Nucleus accumbens (tissue), 56 donors: ENCODE measurements around the gene CCDC178.

ENCODE experiments used
- DNase-seq, 56 donors: peaks; one replicate each; lab custom pipeline; 2025; lab: John Stamatoyannopoulos, UW

CCDC178 gene

DNA sequence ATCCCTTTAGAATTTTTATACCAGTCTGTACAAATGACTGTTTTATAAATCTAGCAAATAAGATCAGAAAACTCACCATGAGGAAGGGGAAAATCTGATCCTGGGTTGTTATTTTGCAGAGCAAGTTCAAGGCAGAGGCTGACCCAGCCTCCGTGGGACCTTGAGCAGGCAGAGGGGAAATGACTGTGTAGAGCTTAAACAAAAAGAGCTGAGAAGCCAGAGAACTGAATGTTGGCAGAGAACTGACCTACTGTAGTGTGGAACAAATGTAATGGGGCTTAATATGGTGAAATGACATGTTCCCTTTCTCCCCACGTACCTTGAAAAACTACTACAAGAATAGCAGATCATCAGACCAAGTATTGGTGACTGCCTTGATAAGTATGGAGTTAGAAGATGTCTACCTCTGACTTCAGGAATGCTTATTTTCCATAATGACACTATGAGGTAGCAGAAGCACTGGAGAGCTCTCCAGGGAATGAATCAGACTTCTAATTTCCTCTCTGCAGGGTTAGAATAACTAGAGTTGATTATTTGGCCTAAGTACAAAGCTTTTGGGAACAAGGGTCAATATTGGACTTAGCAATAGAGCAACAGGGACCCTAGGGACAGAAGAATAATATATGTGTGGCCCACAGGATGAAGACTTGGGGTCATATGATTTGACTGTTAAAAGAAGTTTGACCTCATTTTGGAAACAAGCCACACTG, 304.4 kb downstream of the CCDC178 start:
- DNase-seq: no peak

GRCh38 chr18:33132657-33133056, 307.9 kb downstream of the CCDC178 start:
- no peak for DNase-seq

DNA sequence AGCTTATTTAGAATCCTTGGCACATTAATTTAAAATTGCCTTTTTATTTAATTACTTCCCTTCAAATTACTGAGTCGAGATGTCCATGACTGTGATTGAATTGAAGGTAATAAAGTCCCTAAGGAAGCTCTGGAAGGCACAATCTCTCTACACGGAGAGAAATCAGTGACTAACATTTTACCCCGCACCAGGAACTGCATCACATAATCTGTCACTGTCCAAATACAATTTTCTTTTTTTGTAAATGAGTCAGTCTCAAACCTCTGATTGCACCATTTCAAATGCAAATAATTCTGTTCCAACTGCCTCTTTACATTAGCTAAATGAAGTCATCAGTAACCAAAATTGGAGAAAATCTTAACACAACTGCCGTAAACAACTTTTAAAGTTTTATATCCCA, 311.9 kb downstream of the CCDC178 start:
- no peak for DNase-seq

GRCh38 chr18:33123862-33124518, 316.5 kb downstream of the CCDC178 start:
- DNase-seq: no peak

GRCh38 chr18:33116376-33116775, 324.1 kb downstream of the CCDC178 start:
- DNase-seq: no peak

GRCh38 chr18:33115917-33116316, 324.6 kb downstream of the CCDC178 start:
- no peak for DNase-seq

- no peak for DNase-seq
Observed at GRCh38 chr18:33115476-33115875, 325.0 kb downstream of the CCDC178 start.

DNA sequence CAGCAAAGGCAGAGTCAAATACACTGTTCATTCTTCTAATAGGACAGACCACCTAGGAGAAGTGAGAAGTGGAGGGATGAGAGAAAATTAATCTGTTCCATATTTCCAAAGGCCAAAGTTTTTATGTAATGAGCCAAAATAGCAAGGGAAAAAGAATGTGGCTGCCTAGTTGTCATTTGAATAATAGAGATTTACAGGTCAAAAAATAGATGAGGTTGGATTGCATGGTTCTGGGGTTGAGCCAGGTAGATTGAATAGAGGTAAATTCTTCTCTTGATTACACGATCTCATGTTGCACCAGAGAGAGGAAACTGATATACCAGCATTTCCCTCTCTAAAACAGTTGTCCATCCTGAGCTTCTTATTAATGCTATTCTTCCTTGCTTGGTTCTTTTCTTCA, 325.8 kb downstream of the CCDC178 start:
- no peak for DNase-seq

DNA sequence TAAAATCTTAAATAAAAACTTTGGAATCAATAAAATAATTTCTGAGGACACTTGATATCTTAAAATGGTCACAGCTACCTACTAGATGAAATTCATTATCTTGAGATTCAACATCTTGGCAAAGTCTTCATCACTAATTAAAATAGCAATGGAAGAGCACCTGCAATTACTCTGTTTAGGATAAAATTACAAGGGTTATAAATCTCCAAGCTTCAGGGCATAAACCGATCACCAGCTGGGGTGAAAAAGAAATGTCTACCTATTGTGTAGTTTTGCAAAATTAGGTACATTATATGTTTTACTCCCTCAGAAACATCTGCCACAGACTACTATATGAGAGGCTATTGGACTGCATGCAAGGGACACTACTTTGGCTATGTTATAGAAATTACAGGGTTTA, 327.1 kb downstream of the CCDC178 start:
- no peak for DNase-seq

GRCh38 chr18:33107511-33107910, 333.0 kb downstream of the CCDC178 start:
- DNase-seq: no peak

DNA sequence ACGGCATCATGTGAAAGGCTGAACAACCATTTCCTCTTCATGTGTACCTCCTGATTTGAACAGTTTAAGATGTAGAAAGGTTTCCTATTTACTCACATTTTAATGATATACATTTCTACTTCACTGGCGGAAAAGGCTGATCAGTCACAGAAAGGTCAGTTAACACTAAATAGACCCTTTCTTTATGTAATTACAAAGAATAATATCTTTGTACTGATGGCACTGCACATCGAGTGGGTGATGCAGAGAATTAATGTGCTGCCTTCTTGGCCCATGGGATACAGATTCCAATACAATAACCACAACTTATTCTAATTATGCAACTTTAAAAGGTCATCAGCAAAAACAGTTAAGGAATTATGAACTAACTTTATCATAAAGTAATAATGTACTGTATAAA, 339.2 kb downstream of the CCDC178 start:
- no peak for DNase-seq

- DNase-seq: no peak
Observed at GRCh38 chr18:33099626-33100025, 340.9 kb downstream of the CCDC178 start.

DNA sequence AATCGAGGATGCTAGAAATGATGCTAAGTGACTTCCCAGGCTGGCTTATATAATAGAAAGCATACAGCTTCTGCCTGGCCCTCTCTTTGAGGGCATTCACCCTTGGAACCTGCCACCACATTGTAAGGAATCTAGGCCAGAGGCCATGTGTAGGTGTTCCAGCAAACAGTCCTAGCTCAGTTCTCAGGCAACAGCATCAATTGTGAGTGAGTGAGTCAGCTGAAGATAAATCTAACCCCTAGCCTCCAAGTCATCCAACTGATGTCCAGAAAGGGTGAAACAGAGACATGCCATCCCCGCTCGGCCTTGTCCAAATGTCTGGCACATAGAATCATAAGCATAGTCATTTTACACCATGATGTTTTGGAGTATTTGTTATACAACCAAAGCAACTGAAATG, 343.4 kb downstream of the CCDC178 start:
- no peak for DNase-seq

DNA sequence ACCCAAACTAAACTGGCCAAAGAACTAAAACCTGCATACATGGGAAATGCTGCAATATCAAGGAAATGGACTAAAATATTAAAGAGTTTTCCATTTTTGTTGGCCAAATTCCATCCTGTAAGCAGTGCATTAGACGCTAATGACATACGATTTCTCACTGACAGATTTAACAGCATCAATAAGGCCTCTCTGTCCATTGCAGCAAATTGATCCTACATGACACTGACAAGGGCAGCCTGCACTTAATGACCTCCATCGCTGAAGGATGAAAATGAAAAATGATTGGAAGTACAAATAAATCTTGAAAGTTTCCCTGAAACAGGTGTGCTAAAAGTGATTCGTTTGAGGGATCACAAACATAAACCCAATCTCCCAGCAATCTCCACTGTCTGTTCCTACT, 350.1 kb downstream of the CCDC178 start:
- DNase-seq: no peak

DNA sequence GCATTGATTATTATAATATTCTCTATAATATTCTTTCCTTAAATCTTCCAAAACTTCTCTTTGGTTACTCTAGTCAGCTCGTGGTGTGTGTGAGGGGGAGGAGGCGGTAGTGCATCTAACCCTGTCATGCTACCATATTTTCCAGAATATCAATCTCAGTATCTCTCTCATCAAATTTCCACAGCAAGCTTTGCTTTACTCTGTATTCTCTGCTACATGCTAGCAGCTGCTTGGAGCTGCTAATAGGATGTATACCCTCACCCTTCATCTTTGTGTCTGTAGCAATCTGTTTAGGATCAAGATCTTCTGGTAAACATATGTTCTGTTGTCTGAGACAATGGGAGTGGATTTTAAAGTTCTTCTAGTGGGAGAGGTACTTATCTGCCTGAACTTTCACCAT, 363.9 kb downstream of the CCDC178 start:
- DNase-seq: no peak

- no peak for DNase-seq
Observed at GRCh38 chr18:33074125-33074524, 366.4 kb downstream of the CCDC178 start.

DNA sequence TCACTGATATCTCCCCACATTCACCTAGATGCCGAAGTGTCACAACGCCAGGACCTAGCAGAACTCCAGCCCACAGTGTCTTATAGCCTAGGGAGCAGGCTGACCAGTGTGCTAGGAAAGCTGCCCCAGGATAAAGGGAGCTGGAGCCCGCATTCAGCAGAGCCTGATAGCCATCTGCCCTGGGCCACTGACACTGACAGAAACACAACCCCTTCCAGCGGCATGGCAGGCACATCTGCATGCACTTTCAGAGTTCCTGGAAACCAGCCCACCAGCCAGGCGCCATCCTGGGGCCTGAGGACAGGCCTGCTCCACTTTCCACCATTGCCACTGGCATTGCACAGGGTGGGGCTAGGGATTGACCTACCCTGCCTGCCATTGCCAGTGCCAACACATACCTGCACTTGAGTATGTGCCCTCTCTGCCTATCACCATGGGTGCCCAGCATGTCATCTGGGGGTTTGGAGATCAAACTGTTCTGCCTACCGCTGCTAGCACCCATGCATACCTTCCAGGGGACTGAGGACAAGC, 377.6 kb downstream of the CCDC178 start:
- no peak for DNase-seq

DNA sequence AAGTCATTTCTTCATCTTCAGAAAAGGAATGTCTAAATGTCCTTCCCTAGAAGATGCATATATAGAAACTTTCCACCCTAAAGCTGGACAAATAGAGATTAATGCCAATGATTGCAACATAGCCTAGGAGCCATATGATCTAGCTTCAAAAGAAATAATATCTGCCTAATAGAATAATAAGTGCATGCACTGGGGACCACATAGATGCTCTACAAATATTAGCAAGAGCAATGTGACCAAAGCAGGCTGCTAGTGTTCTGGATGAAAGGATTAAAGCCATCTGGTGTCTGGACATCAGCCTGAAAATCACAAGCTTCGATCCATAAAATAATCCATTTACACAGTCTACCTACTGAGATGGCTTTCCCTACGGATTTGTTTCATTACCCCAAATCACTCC, 387.6 kb downstream of the CCDC178 start:
- no peak for DNase-seq

GRCh38 chr18:33051407-33051806, 389.1 kb downstream of the CCDC178 start:
- no peak for DNase-seq

- no peak for DNase-seq
Observed at GRCh38 chr18:33040213-33040612, 400.3 kb downstream of the CCDC178 start.

GRCh38 chr18:33034945-33035344, 405.6 kb downstream of the CCDC178 start:
- no peak for DNase-seq

DNA sequence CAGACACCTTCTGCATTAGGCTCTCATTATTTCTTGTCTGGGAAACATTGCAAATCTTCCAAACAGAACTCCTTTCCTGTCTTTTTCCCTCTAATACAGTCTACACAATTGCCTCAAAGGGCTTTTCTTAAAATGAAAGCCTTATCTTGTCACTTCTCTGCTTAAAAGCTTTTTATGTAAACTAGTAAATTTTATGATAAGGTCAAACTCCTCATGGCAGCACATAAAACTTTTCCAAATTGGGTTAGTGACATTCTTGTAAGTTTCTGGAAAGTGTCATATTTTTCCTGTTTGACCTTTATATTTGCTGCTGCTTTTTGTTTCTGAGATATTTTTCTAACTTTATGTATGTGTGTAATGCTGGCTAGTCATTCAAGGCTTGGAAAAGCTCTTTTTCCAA, 406.3 kb downstream of the CCDC178 start:
- DNase-seq: no peak
